GM12873 (cell line): ENCODE measurements around the gene MRPL4.

Experiments
- CTCF ChIP-seq: IDR thresholded peaks from 2 replicates; pipeline ENCODE4 v1.5.1; 2012; ENCODE audit warnings: low read depth, mild to moderate bottlenecking, moderate library complexity, low read length, control low read depth; ENCODE audit not compliant: insufficient read depth; ENCODE audit errors: missing control alignments

Gene MRPL4

GRCh38 chr19:10224337-10224736 is 27.7 kb upstream of the MRPL4 start:
- no peak for TF ChIP-seq CTCF

GRCh38 chr19:10226021-10226375 is 26.0 kb upstream of the MRPL4 start:
- TF ChIP-seq CTCF: no peak

- no peak for TF ChIP-seq CTCF
Observed at GRCh38 chr19:10226376-10227025, 25.5 kb upstream of the MRPL4 start.

GRCh38 chr19:10227026-10227971 is 24.7 kb upstream of the MRPL4 start:
- no peak for TF ChIP-seq CTCF

- no peak for TF ChIP-seq CTCF
Observed at GRCh38 chr19:10228393-10228792, 23.6 kb upstream of the MRPL4 start.

GRCh38 chr19:10228920-10229319 is 23.1 kb upstream of the MRPL4 start:
- TF ChIP-seq CTCF: peak; percentile 79

- TF ChIP-seq CTCF: no peak
Observed at GRCh38 chr19:10230173-10230860, 21.7 kb upstream of the MRPL4 start.
